GM12864 (cell line): Measurements from ENCODE around the gene PSMB10.

Experiments used
- DNase-seq: peaks from one replicate; pipeline ENCODE4 v3.0.0-alpha.2; 2011; ENCODE audit warnings: low read depth
- H3K4me3 ChIP-seq: 2 replicates; pipeline ENCODE4 v1.5.1; 2011; ENCODE audit warnings: mild to moderate bottlenecking, low read depth, low read length, control low read depth
- CTCF ChIP-seq: IDR thresholded peaks from 2 replicates; pipeline ENCODE4 v1.5.1; 2011; ENCODE audit warnings: low read depth, mild to moderate bottlenecking, moderate library complexity, low read length, control low read depth, inconsistent platforms; ENCODE audit errors: missing control alignments

The PSMB10 gene

GRCh38 chr16:67967183-67967957 is 30.7 kb upstream of the PSMB10 start:
- no peak for TF ChIP-seq CTCF
- no peak for DNase-seq
- peak overlapping the region; percentile 85 for H3K4me3 ChIP-seq

- H3K4me3 ChIP-seq = peak overlapping the region; percentile 85
- DNase-seq = no peak
- TF ChIP-seq CTCF = no peak
Observed at GRCh38 chr16:67966549-67967182, 30.0 kb upstream of the PSMB10 start.

GRCh38 chr16:67965668-67966548 is 29.3 kb upstream of the PSMB10 start:
- no peak for TF ChIP-seq CTCF
- H3K4me3 ChIP-seq = no peak overlapping the region; the same call in 1 of the 2 replicates
- no peak for DNase-seq

- no peak overlapping the region for H3K4me3 ChIP-seq
- DNase-seq = no peak
- no peak for TF ChIP-seq CTCF
Observed at GRCh38 chr16:67964477-67965131, 28.0 kb upstream of the PSMB10 start.

- DNase-seq = no peak
- H3K4me3 ChIP-seq = no peak overlapping the region
- no peak for TF ChIP-seq CTCF
Observed at GRCh38 chr16:67963662-67964321, 27.1 kb upstream of the PSMB10 start.

- TF ChIP-seq CTCF = no peak
- DNase-seq = no peak
- no peak overlapping the region for H3K4me3 ChIP-seq
Observed at GRCh38 chr16:67963292-67963661, 26.6 kb upstream of the PSMB10 start.
